Testis (tissue), 2 donors: ENCODE data around the gene CREB3L2.

ENCODE experiments used
- POLR2A ChIP-seq: fragments of 450-650 bp; IDR thresholded peaks from one replicate; pipeline ENCODE4 v1.6.1; 2017; ENCODE audit warnings: antibody characterized with exemption, mild to moderate bottlenecking, moderate library complexity
- TF ChIP-seq, protein P1 (sequence below), 3 experiments: fragments of 450-650 bp in 2 of 3; fragments of 200-600 bp in 1 of 3; sonication (generic) in 1 of 3; IDR thresholded peaks; one replicate each; pipeline ENCODE4 v1.5.1; 2016 to 2019; ENCODE audit warnings: antibody characterized with exemption in 3 of 3, mild to moderate bottlenecking in 2 of 3, moderate library complexity in 1 of 3

GRCh38 chr7:137898839-137899721, 102.8 kb downstream of the CREB3L2 start:
- TF ChIP-seq POLR2A = no peak
- TF ChIP-seq, protein P1, sequence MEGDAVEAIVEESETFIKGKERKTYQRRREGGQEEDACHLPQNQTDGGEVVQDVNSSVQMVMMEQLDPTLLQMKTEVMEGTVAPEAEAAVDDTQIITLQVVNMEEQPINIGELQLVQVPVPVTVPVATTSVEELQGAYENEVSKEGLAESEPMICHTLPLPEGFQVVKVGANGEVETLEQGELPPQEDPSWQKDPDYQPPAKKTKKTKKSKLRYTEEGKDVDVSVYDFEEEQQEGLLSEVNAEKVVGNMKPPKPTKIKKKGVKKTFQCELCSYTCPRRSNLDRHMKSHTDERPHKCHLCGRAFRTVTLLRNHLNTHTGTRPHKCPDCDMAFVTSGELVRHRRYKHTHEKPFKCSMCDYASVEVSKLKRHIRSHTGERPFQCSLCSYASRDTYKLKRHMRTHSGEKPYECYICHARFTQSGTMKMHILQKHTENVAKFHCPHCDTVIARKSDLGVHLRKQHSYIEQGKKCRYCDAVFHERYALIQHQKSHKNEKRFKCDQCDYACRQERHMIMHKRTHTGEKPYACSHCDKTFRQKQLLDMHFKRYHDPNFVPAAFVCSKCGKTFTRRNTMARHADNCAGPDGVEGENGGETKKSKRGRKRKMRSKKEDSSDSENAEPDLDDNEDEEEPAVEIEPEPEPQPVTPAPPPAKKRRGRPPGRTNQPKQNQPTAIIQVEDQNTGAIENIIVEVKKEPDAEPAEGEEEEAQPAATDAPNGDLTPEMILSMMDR (IDR thresholded peaks at IDR 0.05) = peak; percentile 64 to 83 (median 79)
